Activated CD8-positive, alpha-beta memory T cell treated with anti-CD3 and anti-CD28 coated beads for 1 hour (primary cell): ENCODE results near the gene LMNTD2.

Experiments
- DNase-seq, 2 donors: peaks; one replicate each; pipeline ENCODE4 v3.0.0-alpha.2; 2020; ENCODE audit warnings: low read depth in 1 of 2; ENCODE audit errors: extremely low read depth in 1 of 2

Gene LMNTD2

GRCh38 chr11:535519-536454, 24.8 kb downstream of the LMNTD2 start, which contains the start of gene HRAS:
Gene HRAS (minus strand): TSS chr11:535576.
- DNase-seq = peak; percentile 87 to 95

- no peak for DNase-seq
Measured at GRCh38 chr11:535210-535518, 25.4 kb downstream of the LMNTD2 start.

GRCh38 chr11:534396-535209, 25.9 kb downstream of the LMNTD2 start:
- no peak for DNase-seq

GRCh38 chr11:533586-534395, 26.7 kb downstream of the LMNTD2 start:
- DNase-seq = no peak

GRCh38 chr11:532986-533585, 27.5 kb downstream of the LMNTD2 start:
- no peak for DNase-seq

GRCh38 chr11:532527-532985, 28.0 kb downstream of the LMNTD2 start:
- DNase-seq = no peak

- no peak for DNase-seq
Measured at GRCh38 chr11:531919-532526, 28.5 kb downstream of the LMNTD2 start.

GRCh38 chr11:530960-531831, 29.3 kb downstream of the LMNTD2 start:
- DNase-seq = no peak

- DNase-seq = no peak
Measured at GRCh38 chr11:529728-530411, 30.7 kb downstream of the LMNTD2 start.

GRCh38 chr11:528815-529727, 31.5 kb downstream of the LMNTD2 start:
- DNase-seq = no peak

- DNase-seq = no peak
Measured at GRCh38 chr11:528166-528814, 32.2 kb downstream of the LMNTD2 start.

GRCh38 chr11:526192-526591, 34.3 kb downstream of the LMNTD2 start:
- DNase-seq = no peak

- DNase-seq = no peak
Measured at GRCh38 chr11:521177-521688, 39.3 kb downstream of the LMNTD2 start.

GRCh38 chr11:520428-521176, 39.9 kb downstream of the LMNTD2 start:
- DNase-seq = no peak

- peak; percentile 61 to 86 for DNase-seq
Measured at GRCh38 chr11:518463-519202, 41.9 kb downstream of the LMNTD2 start.
